Islet precursor cell (in vitro differentiated cells): ENCODE results near the gene TARM1.
A peak's percentile ranks its signal among the peaks of the same experiment; 100 is the strongest.
"Not testable (repeated sequence)": the region's sequence is repeated elsewhere in the genome, so short reads cannot be mapped to it uniquely, and the experiment has no call there.

Source experiments
- DNase-seq: peaks from one replicate; pipeline ENCODE4 v3.0.0-alpha.2; 2018

The TARM1 gene

DNA sequence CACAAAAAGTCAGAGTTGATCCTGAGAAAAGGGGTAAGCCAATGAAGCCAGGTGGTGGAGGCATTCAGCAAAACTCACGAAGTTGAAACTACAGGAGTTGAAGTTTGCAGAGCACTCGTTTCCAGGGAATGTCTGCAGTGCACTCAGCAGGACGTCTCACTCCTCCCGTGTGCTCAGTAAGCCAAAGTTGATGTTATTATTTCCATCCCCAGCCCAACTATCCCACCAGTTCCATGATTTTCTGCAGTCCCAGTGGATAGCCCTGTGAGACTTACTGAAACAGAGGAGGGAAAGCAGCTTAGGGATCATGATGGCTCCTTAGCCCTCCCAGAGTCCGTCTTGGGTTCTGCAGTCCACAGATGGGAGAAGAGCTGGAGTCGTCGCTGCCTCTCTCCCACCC is at the start of gene TARM1:
Gene TARM1 (minus strand): TSS at position 334 of the 400 bp plus-strand sequence. CDS start 25 bp downstream, at position 309.
- no peak for DNase-seq

DNA sequence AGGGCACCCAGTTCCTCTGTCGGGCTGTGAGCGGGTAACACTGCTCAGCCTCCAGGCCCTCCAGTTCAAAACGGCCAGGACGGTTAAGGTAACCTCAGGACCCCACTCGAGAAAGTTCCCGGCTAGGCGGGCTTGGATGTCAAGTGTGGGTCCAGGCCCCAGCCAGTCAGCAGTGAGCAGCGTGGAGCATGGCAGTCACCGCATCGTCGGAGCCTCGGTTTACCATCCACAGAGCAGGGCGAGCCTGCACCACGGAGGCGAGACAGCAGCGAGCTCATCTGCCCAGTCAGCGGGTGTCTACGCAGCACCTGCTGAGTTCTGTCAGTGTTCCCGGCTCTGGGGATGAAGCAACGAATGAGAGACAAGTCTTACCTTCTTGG is 48.4 kb upstream of the TARM1 start:
- DNase-seq: no peak

DNA sequence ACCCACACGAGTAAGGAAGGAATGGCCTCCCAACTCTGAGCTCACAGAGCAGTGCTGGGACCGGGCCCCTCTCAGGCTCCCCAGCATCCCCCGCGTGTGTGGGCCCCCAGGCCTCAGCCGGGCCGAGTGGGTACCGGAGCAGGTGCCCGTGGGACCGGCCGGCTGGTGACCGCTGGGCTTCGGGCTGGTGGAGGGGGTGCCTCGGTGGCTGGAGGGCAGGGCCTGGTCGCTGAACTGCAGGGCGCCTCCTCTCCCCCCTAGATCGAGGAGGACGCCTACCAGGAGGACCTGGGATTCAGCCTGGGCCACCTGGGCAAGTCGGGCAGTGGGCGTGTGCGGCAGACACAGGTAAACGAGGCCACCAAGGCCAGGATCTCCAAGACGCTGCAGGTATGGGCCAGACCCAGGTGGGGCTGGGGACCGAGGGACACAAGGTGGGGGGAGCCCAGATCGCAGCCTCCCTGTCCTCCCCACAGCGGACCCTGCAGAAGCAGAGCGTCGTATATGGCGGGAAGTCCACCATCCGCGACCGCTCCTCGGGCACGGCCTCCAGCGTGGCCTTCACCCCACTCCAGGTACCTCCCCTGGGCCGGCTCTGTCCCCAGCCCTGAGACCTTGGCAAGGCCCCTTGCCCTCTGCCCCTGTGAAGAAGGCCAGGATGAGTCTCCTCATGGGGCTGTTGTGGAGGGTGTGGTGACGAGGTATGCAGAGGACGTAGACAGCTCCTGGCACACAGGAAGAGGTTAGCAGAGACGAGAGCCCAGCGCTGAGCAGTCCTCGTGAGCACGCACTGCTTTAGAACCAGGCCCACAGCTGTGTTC is 47.8 kb upstream of the TARM1 start:
- DNase-seq: no peak

DNA sequence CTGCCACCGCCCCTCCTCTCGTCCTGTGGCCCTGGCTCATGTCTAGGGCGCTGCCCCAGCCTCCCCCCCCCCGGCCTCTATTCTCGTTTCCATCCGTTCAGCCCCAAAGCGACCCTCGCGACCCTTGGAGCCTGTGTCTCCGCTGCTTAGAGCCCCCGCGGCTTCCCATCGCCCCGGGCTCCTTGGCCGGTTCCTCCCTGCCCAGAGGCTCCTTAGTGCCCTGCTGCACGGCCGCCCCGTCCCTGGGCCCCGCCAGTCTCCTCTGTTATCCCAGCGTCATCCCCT is 47.2 kb upstream of the TARM1 start:
- DNase-seq: no peak

DNA sequence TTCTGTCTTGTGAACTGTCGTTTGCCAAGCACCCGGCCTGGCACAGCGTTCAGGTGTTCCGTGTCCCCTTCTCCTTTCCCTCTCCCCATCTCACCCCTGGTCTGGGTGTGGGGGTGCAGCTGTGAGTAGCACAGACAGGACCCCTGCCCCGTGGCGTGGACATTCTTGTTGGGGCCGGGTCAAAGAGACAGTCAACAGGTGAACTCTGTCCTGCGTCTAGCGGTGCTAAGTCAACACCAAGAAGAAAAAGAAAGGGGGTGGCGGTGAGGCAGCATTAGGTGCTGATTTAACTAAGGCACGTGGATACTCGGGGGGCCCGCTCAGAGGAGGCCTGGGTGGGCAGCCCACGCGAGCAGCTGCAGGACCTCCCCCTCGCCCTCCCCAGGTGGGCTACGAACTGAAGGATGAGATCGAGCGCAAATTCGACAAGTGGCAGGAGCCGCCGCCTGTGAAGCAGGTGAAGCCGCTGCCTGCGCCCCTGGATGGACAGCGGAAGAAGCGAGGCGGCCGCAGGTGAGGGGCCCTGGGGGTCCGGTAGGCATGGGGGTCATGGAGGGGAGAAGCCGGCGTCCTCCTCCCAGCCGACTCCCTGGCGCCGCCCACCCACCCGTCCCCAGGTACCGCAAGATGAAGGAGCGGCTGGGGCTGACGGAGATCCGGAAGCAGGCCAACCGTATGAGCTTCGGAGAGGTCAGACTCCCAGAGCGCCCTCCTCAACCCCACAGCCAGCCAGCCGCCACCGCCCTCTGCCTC is 46.7 kb upstream of the TARM1 start:
- DNase-seq: no peak

DNA sequence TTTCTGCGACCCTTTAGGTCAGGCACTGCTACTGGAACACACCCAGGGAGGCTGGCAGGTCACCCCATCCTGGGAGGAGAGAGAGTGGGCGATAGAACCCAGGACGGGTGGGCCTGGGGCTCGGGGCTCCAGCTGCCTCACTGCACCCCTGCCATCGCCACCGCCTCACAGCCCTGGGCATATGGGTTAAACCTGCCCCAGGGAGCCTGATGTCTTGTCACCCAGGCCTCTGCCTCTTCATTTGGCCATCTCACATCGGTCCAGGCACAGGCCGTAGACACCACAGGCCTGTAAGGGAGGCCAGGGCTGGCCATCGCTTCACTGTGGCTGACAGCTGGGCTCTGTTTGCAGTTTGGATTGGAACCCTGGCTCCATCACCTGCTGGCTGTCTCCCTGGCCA is 44.5 kb upstream of the TARM1 start:
- no peak for DNase-seq

DNA sequence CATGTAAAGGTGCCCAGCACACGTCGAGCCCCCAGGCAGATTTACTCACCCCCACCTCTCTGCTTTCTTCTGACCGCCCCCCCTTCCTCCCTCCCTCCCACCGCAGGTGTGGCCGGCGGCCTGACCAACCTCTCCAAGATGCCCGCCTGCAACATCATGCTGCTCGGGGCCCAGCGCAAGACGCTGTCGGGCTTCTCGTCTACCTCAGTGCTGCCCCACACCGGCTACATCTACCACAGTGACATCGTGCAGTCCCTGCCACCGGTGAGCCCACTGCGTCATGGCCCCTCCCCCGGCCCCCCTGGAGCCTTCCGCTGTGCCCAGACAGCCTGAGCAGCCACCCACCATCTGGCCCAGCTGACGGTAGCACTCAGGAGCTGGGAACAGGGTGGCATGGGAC is 43.2 kb upstream of the TARM1 start:
- DNase-seq: no peak

DNA sequence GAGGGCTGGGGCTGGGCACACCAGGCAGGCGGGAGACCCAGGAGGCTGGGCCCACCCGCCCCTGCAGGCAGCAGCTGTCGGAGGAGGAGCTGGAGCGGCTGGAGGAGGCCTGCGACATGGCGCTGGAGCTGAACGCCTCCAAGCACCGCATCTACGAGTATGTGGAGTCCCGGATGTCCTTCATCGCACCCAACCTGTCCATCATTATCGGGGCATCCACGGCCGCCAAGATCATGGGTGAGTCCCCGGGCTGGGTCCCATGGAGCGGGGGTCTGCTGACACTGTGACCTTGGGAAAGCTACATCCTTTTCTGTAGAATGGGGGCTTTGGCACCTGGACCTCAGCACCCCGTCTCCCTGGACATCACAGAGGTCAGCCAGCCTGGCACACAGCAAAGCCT is 42.5 kb upstream of the TARM1 start:
- no peak for DNase-seq

DNA sequence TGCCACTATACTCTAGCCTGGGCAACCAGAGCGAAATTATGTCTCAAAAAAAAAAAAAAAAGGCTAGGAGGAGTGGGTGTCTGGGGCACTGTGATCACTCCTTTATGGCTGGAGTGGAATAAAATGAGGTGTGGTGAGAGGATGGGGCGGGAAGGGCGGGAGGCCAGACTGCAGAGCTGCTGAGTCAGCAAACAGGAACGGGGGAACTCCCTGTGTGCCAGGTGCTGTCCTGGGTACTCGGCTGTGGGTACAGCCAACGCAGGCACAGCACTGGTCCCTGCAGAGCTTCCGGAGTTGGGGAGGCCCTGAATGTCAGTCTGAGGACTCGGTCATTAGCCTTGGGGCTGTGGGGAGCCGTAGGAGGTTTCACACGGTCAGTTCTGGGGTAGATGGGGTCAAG is 40.1 kb upstream of the TARM1 start:
- no peak for DNase-seq

DNA sequence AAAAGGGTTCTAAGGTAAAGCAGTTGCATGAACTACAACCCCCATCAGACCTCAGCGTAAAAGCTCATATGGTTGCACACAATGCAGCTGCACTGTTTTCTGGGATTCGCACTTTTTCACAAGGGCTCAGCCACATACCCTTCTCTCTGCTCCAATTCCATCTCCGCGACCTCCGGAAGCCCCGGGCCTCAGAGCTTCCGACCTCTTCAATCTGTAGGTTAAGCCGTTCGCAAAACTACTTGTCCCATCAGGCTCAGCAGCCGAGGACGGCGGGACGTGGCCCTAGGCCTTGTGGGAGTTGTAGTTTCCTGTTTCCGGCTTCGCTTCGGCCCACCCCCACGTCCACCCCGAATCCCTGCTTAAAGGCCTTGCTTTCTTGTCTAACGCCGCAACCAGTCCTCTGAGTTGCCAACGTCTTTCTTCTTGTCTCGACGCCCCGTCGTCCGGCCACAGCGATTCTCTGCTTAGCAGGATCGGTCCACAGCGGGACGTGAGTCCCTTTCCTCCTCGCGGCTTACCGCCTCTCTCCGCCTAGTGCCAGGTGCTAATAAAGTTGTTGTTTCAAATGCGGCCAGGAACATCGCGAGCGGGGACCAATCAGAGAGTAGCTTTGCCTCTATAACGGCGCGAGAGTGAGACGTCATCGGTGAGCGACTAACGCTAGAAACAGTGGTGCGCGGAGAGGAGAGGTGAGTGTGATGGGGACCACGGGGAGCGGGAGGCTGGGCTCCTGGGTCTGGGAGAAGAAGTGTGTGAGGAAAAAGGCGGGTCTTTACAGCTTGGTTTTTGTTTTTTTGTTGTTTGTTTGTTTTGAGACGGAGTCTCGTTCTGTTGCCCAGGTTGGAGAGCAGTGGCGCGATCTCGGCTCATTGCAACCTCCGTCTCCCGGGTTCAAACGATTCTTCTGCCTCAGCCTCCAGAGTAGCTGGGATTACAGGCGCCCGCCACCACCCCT is 34.2 kb upstream of the TARM1 start, which contains the start of the genes PRPF31 and TFPT:
Gene PRPF31 (plus strand): TSS at position 646 of the 955 bp plus-strand sequence. CDS start 2,525 bp downstream, outside the sequence.
Gene TFPT (minus strand): TSS at position 549 of the 955 bp plus-strand sequence. CDS start 388 bp downstream, at position 161.
- DNase-seq: peak; percentile 97

DNA sequence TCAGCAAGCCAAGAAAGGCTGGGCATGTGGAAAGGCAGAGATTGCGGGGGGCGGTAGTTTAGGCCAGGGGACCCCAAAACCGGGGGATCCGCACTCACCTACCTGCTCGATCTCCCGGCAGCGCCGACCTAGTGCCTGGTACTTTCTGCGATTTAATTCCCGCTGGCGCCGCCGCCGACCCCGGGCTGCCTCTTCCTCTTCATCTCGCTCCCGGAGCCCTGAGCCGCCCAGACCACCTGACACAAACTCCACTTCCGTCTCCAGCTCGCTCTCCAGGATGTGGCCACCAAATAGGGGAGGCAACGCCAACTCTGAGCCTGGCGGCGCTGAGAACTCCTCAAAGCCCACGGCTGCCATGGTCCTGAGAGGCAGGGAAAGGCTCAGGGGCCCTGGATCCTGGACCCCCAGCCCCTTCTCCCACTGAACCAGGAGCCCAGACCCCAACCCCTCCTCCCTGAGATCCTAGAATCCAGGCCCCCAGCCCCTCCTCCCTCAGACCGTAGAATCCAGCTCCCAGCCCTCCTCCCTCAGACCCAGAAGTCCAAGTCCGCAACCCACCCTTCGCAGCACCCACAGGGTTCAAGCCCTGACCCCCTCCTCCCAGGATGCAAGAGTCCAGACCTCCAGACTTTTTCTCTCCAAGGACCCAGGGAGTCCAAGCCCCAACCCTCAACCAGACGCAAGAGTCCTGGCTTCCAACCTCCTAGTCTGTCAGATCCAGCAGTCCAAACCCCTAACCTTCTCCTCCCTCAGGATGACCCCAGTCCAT is 33.4 kb upstream of the TARM1 start:
- DNase-seq: peak; percentile 71

DNA sequence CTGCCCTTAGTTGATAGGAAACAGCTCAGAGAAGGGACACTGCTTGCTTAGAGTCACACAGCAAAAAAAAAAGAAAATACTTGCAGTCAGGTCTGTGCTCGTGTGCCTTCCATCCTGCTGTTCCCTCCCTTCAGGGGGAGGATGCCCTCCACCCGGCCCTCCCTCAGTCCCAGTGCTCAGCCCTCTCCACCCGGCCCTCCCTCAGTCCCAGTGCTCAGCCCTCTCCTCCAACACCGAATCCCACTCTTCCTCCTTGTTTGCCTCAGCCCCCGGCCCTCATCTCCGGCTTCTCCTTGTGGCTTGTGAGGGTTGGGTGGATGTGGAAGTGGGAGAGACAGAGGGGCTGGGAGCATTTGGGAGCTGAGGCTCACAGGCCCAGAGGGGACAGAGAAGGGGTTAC is 28.5 kb upstream of the TARM1 start:
- peak; percentile 59 for DNase-seq

DNA sequence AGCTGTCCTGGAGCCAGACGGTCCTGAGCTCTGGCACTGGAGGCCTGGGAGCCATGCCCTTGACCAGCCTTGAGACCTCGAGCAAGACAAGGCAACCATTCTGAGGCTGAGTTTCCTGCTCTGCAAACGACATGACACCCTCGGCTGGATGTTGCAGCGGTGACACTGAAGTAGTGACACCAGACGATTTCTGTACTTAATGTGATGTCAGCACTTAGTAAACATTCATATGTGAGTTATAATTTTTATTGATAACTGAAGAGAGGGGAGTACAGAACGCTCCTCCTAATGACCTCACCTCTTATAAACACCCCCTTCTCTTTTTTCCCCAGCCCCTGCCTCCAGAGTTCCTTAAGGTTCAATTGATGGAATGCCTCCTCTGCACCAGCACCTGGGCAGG is 27.3 kb upstream of the TARM1 start:
- DNase-seq: no peak

DNA sequence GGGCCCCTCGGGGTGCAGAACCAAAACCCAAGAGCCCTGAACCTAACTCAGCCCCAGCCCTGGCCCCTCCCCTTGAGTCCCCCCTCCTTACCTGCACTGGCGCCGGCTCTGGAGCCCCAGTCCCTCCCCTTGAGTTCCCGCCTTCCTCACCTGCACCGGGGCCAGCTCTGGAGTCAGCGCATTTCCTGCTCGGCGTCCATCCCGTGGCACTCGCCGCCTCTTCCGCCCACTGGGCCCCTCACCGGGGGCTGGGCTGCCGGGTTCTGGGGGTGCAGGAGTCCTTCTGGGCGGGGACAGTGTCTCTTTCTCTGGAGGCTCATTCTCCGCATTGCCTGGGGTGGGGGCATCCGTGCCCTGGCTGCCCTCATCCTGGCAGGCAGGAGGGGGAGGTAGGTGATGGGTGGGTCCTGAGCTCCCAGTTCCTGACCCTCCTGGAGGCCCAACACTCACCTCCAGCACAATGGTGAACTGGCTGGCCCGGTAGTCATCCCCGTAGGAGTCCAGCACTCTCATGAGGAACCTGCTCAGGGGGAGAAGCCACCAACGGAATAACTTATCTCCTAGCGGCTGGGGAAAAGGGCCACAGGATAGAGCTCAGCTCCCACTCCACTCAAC is 26.8 kb upstream of the TARM1 start:
- DNase-seq: peak; percentile 33

DNA sequence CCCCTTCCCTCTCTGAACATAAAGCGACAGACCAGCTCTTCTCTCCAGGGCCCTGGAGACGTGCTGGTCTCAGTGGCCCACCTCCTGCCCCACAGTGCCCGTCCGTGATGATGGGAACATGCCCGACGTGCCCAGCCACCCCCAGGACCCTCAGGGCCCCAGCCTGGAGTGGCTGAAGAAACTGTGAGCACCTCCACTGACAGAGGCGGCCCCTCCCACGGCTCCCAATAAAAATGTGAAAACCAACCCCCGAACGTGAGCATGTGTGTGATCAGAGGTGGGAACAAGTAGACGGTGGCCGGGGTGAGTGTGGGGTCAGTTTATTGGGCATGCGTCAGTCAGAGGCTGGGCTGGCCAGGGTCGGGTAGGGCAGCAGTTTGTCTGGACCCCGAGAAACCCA is 25.6 kb upstream of the TARM1 start:
- no peak for DNase-seq

DNA sequence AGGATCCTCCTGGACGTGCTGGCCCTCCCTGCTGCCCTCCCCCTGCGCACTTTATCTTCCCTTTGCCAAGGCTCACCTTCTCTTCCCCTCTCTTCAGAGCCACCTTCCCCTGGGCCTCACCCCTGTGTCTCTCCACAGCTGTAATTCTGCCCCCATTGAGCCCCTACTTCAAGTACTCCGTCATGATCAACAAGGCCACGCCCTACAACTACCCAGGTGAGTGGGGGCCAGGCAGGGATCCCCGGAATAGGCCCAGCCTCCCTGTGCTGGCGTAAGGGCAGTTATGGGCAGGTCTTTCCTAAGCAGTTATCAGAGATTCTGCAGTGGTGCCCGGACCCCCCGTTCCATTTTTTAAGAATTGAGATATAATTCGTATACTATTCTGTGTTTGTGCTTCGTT is 24.6 kb upstream of the TARM1 start:
- DNase-seq: no peak

DNA sequence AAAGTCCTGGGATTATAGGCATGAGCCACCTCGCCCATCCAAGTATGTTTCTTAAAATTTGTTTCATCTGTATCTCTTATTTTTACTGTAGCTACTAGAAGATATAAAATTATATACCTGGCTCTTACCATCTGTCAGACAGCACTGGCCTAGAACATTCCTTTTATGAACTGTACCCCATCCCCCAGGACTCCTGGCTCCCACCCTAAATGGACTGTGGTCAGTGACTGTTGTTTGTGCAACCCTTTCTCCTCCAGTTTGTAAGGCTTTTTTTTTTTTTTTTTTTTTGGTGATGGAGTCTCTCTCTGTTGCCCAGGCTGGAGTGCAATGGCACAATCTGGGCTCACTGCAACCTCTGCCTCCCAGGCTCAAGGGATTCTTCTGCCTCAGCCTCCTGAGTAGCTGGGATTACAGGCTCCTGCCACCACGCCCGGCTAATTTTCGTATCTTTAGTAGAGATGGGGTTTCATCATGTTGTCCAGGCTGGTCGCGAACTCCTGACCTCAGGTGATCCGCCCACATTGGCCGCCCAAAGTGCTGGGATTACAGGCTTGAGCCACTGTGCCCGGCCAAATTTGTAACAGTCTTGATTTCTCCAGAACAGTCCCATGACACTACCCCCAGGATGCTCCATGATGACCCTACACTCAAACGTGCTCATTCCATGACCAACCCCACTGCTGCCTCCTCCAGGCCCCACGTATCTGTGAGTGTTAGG is 24.0 kb upstream of the TARM1 start:
- no peak for DNase-seq

DNA sequence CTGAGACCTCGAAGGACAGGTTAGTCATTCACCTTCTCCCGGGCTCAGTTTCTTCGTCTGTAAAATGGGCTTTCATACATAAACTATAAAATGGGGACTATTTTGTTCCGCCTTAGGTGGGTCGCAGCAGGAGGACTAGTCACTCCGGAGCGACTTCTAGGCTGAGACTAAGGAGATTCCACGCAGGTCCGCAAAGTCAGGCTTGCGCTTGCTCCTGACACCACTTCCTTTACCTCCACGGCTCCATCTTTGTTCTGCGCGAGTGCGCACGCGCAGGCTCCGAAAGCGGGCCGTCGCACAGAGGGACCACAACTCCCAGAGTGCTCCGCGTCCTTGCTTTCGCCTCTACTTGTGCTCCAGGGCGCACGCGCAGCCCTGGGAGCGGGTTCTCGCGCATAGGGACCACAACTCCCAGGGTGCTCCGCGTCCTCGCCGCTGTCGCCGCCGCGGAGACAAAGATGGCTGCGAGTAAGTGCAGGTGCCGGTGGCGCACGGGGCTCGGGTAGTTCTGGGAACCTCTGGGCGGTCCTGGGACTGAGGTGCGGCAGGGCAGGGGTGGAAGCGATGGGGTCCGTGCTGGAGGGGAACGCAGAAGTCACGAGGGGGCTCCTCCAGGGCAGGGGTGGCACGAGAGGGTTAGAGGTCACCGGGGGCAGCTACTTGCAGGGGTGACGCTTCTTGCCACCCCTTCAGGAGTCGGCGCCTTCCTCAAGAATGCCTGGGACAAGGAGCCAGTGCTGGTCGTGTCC is 21.4 kb upstream of the TARM1 start, which contains the start of gene NDUFA3:
Gene NDUFA3 (plus strand): TSS at position 435 of the 749 bp plus-strand sequence. CDS start 24 bp downstream, at position 459.
- DNase-seq: peak; percentile 99

DNA sequence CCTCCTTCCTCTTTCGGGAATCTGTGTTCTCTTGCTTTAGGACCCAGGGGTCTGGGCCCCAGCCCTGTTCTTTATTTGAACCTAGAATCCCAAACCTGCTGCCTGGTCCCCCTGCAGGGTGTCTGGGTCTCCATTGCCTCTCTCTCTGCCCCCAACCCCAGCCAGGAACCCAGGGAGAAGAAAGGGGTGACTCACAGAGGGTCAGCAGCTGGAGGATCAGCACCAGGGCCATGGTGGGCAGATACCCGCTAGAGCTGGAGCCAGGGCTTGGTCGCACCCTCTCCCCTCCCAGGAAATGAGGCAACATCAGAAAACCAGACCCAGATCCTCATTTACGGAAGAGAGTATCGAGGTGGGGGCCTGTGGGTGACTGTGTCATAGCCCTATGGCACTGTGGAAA is 19.4 kb upstream of the TARM1 start, which contains the start of gene OSCAR:
Gene OSCAR (minus strand): TSS at position 243 of the 400 bp plus-strand sequence. CDS start 11 bp downstream, at position 232.
- DNase-seq: no peak

DNA sequence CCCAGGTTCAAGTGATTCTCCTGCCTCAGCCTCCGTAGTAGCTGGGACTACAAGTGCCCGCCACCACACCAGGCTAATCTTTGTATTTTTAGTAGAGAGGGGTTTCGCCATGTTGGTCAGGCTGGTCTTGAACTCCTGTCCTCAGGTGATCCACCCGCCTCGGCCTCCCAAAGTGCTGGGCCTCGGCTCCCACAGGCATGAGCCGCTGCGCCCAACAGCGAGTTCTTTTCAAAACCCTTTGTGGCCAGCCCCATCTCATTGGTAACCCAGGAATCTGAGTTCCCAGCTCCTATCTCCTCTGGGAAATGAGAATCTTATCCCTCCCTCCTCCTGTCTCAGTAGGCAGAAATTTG is 18.7 kb upstream of the TARM1 start:
- DNase-seq: not testable (repeated sequence)
